ENCODE measurements around the gene NAALADL2. TPM values are rescaled to one million over a fixed set of nuclear protein-coding genes. Genes with fewer than 3 reads are reported as not detected.

Gene NAALADL2
- total and polyA plus RNA-seq, 2 experiments from 2014 or later = 3.4 to 15.3 TPM

- 95% methylated on average over 7 of the region's 7 CpGs for WGBS (ENCODE audit: low lambda C conversion rate, missing lambda C conversion rate)
- no peaks in the 10 kb centered on the region for H3K9me3 ChIP-seq (ENCODE audit: low read depth)
- no peak overlapping the region for H3K4me3 ChIP-seq
- H3K36me3 ChIP-seq (replicated peaks; ENCODE audit: insufficient read depth, low read depth) = no peaks in the 10 kb centered on the region
- TF ChIP-seq EZH2 (IDR thresholded peaks at IDR 0.05; ENCODE audit: borderline replicate concordance) (no peak), EZH2phosphoT487 (IDR thresholded peaks at IDR 0.05; ENCODE audit: low read depth, severe bottlenecking, unreplicated experiment) (no peak), CTCF (IDR thresholded peaks at IDR 0.05; ENCODE audit: poor library complexity) (no peak)
- no peaks in the 10 kb centered on the region for H3K27me3 ChIP-seq
- H3K27ac ChIP-seq = no peak overlapping the region
- H2AFZ ChIP-seq = no peak overlapping the region
- no peaks in the 10 kb centered on the region for H3K9me2 ChIP-seq (replicated peaks; ENCODE audit: insufficient read depth)
- no peak for DNase-seq (ENCODE audit: low spot score)
- no peaks in the 10 kb centered on the region for H4K20me1 ChIP-seq (ENCODE audit: insufficient read depth, poor library complexity, severe bottlenecking)
- no peaks in the 10 kb centered on the region for H3K4me1 ChIP-seq (ENCODE audit: insufficient read depth)
- H3K79me2 ChIP-seq = no peaks in the 10 kb centered on the region
- no peak overlapping the region for H3K4me2 ChIP-seq
These were observed 878.8 kb downstream of the NAALADL2 start for GRCh38 chr3:175737646-175738572.

GRCh38 chr3:175741951-175742350, 882.8 kb downstream of the NAALADL2 start:
- H3K36me3 ChIP-seq (replicated peaks; ENCODE audit: insufficient read depth, low read depth) = no peaks in the 10 kb centered on the region
- H3K9me3 ChIP-seq (ENCODE audit: low read depth) = no peaks in the 10 kb centered on the region
- TF ChIP-seq CTCF (IDR thresholded peaks at IDR 0.05; ENCODE audit: poor library complexity) = no peak
- TF ChIP-seq EZH2 (IDR thresholded peaks at IDR 0.05; ENCODE audit: borderline replicate concordance) = no peak
- TF ChIP-seq EZH2phosphoT487 (IDR thresholded peaks at IDR 0.05; ENCODE audit: low read depth, severe bottlenecking, unreplicated experiment) = no peak
- DNase-seq (ENCODE audit: low spot score) = no peak
- H3K9me2 ChIP-seq (replicated peaks; ENCODE audit: insufficient read depth) = no peaks in the 10 kb centered on the region
- WGBS (ENCODE audit: low lambda C conversion rate, missing lambda C conversion rate) = 81% methylated on average over 4 of the region's 4 CpGs
- no peak overlapping the region for H3K4me2 ChIP-seq
- H3K4me1 ChIP-seq (ENCODE audit: insufficient read depth) = no peaks in the 10 kb centered on the region
- no peak overlapping the region for H2AFZ ChIP-seq
- H3K79me2 ChIP-seq = no peaks in the 10 kb centered on the region
- no peaks in the 10 kb centered on the region for H4K20me1 ChIP-seq (ENCODE audit: insufficient read depth, poor library complexity, severe bottlenecking)
- H3K27me3 ChIP-seq = no peaks in the 10 kb centered on the region
- no peak overlapping the region for H3K27ac ChIP-seq
- H3K4me3 ChIP-seq = no peak overlapping the region

GRCh38 chr3:175743733-175744400, 884.7 kb downstream of the NAALADL2 start:
- Histone ChIP-seq H3K9me2 (replicated peaks; ENCODE audit: insufficient read depth) (no peaks in the 10 kb centered on the region), H3K9me3 (ENCODE audit: low read depth) (no peaks in the 10 kb centered on the region), H3K4me1 (ENCODE audit: insufficient read depth) (no peaks in the 10 kb centered on the region), H2AFZ (no peak overlapping the region), H3K79me2 (no peaks in the 10 kb centered on the region), H3K36me3 (replicated peaks; ENCODE audit: insufficient read depth, low read depth) (no peaks in the 10 kb centered on the region), H3K4me3 (no peak overlapping the region), H3K4me2 (no peak overlapping the region), H4K20me1 (ENCODE audit: insufficient read depth, poor library complexity, severe bottlenecking) (no peaks in the 10 kb centered on the region), H3K27ac (no peak overlapping the region), H3K27me3 (no peaks in the 10 kb centered on the region)
- TF ChIP-seq EZH2phosphoT487 (IDR thresholded peaks at IDR 0.05; ENCODE audit: low read depth, severe bottlenecking, unreplicated experiment) (no peak), EZH2 (IDR thresholded peaks at IDR 0.05; ENCODE audit: borderline replicate concordance) (no peak), CTCF (IDR thresholded peaks at IDR 0.05; ENCODE audit: poor library complexity) (no peak)
- WGBS (ENCODE audit: low lambda C conversion rate, missing lambda C conversion rate) = 95% methylated on average over 5 of the region's 5 CpGs
- DNase-seq (ENCODE audit: low spot score) = no peak

Data from hepatocyte (in vitro differentiated cells).